CD4-positive, alpha-beta T cell treated with Interleukin-4 for 4 hours (primary cell): Measurements from ENCODE around the gene FAM90A1.
A peak's percentile ranks its signal among the peaks of the same experiment; 100 is the strongest.
"Not testable (repeated sequence)": the region's sequence is repeated elsewhere in the genome, so short reads cannot be mapped to it uniquely, and the experiment has no call there.

Experiments
- DNase-seq: peaks from one replicate; pipeline ENCODE4 v3.0.0-alpha.2; 2020

Gene FAM90A1, protein sequence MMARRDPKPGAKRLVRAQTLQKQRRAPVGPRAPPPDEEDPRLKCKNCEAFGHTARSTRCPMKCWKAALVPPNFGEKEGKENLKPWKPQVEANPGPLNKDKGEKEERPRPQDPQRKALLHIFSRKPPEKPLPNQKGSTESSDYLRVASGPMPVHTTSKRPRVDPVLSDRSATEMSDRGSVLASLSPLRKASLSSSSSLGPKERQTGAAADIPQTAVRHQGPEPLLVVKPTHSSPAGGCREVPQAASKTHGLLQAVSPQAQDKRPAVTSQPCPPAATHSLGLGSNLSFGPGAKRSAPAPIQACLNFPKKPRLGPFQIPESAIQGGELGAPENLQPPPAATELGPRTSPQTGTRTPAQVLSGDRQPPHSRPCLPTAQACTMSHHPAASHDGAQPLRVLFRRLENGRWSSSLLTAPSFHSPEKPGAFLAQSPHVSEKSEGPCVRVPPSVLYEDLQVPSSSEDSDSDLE

DNA sequence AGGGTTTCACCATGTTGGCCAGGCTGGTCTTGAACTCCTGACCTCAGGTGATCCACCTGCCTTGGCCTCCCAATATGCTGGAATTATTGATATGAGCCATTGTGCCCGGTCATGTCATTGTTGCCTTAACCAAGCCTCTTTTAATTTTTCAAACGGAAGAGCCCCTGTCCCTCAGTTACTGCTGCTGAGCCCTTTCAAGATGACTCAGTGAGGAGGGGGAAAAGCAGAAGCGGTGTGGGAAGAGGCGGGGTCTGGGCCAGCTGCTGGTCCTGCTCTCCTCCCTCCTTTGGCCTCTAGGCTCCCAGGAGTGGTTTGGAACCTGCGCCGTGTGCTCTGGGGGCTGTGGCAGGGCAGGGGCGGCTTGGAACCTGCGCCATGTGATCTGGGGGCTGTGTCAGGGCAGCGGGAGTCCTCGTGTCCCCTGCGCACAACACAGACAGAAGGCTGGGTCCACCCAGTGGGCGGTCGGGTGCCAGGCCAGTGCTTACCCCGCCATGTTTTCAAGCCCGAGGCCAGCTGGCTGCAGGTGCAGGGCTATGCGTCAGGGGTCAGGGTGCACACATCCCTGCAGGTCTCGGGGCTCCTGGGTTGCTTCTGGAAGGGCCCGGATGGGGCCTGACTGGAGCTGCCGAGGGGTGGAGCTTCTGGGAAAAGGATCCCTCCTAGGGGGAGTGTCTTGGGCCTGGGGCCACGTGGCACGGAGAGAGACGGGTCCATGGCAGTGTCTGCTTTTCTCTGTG, at the start of gene FAM90A1:
Gene FAM90A1 (minus strand): TSS at position 627 of the 740 bp plus-strand sequence. CDS start 2,786 bp downstream, outside the sequence.
- DNase-seq, result peak; percentile 1

- DNase-seq, result not testable (repeated sequence)
Measured at GRCh38 chr12:8276397-8276796, 49.0 kb upstream of the FAM90A1 start.

DNA sequence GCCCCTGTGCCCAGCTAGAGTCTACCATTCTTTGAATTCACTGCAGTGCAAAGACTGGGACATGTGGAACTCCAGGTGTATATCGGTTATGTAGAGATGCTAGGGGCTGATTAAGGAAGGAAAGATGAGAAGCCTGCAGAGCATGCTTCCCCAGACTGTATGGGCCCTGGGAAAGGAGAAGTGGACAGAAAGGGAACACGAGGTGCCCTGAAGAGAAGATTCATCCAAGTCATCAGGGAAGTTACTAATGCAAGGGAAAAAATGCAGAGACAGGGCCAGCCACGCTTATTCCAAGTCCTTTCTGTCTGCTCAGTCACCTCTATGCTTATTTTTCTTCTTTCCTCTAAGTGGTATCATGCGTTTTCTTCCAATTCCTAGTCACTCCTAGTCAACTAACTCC, 39.3 kb upstream of the FAM90A1 start:
- not testable (repeated sequence) for DNase-seq

- not testable (repeated sequence) for DNase-seq
Measured at GRCh38 chr12:8264236-8264635, 36.8 kb upstream of the FAM90A1 start.

DNA sequence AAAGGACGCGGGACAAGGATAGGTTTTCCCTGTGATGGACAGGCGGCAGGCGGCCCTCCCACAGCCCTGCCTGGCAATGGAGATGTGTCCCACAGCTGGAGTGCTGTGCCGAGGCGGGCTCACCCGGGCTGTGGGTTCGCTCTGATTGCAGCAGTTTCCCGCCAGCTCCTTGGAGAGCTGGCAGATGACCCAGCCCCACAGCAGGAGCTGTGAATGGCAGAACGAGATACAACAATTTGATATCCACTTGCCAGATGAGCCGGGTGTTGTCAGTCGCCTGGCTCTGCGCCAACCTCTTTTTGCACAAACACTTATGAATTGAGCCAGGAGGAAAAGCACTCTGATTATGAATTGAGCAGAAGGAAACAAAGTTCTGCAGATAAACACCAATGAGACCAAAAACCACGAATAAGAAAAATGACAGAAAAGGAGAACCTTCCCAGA, 33.7 kb upstream of the FAM90A1 start:
- DNase-seq, result not testable (repeated sequence)

DNA sequence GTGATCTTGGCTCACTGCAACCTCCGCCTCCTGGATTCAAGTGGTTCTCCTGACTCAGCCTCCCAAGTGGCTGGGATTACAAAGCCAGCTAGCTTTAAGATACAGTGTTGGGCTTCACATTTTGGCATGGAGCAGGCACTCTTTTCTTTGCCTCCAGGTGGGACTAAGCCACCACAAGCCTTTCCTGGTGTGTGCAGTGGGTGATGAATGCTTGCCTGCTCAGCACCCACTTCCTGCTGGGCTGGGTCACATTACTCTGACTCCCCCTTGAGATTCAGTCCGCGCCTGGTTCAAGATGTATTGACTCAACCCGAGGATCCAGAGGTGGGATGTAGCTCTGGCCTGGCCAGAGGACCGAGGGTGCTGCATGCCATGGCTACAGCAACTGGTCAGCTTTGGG, 28.9 kb upstream of the FAM90A1 start:
- DNase-seq, result not testable (repeated sequence)

DNA sequence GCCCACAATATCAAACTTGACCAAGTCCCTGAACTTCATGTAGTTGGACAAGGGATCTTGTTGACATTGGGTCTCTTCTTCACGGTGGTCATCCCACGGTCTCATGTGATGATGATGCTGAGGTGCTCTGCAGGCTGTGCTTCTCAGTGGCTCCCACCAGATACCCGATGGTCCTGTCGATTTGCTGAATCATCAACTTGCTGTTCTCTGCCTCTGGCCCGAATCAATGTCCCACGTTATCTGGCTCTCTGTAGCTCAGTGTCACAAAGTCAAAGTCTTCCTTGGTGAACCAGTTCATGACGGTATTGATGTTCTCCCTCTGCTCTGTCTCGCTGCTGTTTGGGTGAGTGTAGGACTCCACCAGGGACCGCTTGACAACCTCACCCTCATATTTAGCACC, 27.3 kb upstream of the FAM90A1 start:
- DNase-seq, result not testable (repeated sequence)

DNA sequence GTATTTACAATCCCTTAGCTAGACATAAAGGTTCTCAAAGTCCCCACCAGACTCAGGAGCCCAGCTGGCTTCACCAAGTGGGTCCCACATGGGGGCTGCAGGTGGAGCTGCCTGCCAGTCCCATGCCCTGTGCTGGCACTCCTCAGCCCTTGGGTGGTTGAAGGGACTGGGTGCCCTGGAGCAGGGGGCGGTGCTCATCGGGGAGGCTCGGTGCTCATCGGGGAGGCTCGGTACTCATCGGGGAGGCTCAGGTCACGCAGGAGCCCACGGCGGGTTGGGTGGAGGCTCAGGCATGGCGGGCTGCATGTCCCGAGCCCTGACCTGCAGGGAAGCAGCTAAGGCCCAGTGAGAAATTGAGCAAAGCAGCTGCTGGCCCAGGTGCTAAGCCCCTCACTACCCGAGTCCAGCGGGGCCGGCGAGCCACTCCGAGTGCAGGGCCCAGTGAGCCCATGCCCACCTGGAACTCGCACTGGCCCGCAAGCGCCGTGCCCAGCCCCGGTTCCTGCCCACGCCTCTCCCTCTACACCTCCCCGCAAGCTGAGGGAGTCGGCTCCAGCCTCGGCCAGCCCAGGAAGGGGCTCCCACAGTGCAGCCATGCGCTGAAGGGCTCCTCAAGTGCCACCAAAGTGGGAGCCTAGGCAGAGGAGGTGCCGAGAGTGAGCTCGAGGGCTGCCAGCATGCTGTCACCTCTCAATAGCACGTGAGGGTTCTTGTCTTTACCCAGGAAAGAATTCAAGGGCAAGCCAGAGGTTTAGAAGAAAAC, 24.8 kb upstream of the FAM90A1 start:
- not testable (repeated sequence) for DNase-seq

DNA sequence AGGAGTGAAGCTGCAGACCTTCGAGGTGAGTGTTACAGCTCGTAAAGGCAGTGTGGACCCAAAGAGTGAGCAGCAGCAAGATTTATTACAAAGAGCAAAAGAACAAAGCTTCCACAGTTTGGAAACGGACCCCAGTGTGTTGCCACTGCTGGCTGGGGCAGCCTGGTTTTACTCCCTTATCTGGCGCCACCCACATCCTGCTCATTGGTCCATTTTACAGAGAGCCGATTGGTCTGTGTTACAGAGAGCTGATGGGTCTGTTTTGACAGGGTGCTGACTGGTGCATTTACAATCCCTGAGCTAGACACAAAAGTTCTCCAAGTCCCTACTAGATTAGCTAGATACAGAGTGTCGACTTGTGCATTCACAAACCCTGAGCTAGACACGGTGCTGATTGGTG, 24.2 kb upstream of the FAM90A1 start:
- not testable (repeated sequence) for DNase-seq

DNA sequence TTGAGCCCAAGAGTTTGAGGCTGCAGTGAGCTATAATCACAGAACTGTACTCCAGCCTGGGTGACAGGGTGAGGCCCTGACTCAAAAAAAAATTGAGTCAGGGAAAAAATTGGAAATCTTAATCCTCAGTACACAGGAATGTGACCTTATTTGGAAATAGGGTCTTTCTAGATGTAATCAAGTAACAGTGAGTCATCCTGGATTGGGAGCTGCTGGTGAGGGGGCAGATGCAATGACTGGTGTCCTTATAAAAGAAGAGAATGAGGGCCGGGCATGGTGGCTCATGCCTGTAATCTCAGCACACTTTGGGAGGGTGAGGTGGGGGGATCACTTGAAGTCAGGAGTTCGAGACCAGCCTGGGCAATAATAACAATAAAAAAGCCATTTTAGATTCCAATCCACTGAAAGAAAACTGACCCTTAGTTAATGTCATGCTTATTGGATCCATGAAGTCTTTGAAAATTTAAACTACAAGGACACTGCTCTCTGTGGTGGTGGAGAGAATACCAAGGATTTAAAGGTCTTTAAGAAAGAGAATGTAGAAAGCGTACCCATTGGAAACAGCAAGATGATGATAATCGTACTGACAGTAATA, 19.6 kb upstream of the FAM90A1 start:
- not testable (repeated sequence) for DNase-seq

- not testable (repeated sequence) for DNase-seq
Measured at GRCh38 chr12:8243682-8244161, 16.3 kb upstream of the FAM90A1 start.

GRCh38 chr12:8242880-8243681, 15.7 kb upstream of the FAM90A1 start:
- peak; percentile 97 for DNase-seq

DNA sequence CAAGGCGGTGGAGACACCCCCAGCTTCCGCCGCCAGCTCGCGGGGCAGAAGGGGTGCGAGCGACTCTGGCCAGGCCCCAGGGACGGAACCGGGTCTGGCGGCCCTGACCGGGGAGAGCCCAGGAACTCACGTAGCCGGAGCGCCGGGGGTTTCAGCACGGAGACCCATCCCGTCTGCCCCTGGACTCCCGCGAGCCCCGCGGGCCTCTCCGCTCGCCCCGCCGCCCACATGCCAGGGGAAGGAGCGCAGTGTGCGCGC, 15.1 kb upstream of the FAM90A1 start:
- DNase-seq, result not testable (repeated sequence)

GRCh38 chr12:8241917-8242621, 14.7 kb upstream of the FAM90A1 start:
- peak; percentile 11 for DNase-seq

DNA sequence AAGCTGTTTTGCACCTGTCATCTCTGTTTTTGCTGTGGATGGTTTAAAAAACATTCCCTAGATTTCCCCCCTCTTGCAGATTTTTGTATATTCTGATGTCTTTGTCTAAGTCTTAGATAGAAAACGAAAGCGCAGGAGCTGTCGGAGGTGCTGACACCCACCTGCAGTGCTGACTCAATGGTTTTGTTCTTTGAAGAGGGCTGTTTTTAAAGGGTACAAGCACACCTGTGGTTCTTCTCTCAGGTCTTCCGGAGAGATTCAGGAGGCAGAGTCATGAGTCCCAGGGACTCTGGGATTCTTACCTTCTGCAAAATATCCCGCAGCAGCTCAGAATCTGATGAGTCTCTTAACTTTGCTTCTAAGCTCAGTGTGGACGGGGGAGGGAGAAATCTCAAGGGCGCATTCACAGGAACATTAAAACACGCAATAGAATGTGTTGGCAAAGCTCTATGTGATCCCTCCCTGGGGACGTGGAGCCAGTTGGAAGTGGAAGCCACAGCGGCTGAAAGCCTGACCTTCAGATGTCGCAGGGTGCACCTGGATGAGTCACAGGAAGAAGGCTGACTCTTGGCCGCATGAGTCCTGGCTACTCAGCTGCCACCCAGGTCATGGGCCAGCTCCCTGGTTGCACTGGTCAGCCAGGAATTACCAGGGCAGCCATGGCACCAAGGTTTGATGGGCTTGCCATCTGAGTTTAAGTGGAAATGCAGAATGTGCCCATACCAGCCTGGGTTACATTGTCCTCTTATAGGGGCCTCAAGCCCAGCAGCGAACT, 13.1 kb upstream of the FAM90A1 start:
- not testable (repeated sequence) for DNase-seq

DNA sequence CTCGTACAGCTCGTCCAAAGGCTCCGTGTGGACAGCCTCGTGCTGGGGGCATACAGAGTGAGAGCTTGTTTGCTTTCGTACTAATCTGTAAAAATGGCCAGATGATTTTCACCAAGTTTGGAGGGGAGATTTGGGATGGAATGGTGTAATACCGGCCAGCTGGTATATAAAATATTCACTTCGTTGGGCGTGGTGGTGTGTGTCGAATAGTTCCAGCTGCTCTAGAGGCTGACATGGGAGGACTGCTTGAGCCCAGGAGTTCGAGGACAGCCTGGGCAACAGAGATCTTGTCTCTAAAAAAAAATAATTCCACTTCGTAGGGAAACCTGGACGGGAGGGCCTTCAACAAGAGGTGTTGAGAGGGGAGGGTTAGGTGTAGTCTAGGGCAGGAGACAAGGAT, 9.6 kb upstream of the FAM90A1 start:
- DNase-seq, result not testable (repeated sequence)

DNA sequence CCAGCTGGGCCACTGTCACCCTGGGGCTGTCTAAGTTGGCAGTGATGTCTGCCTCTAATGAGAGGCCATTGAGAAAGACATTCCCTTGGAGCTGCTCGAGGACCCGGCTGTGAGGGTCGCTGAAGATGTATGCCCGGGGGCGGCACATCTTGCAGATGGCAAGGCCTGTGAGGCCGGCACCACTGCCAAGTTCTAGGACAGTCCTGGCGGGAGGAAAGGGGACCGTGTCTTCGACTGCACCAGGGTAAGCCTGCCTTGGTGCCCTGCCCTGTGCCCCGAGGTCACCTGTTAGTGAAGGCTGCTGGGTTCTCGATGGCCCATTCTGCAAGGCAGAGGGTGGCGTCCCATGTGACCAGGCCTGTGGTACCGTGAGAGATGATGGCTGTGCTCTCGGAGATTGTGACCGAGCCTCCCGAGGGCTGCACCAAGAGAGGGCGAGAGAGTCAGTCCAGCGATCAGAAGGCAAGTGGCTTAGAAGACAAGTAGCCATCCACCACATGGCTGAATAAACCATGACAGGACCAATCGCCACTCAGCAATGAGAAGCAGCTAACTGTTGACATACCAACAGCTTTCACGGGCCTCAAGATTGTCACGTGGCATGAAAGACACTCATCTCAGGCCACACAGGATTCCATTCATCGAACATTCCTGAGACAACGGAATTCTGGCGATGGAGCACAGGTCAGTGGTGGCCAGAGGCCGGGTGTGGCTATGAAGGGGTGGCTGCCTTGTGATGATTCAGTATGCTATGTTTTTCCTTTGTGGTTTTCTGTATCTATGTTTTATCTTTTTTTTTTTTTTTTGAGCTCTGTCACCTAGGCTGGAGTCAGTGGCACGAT, 8.1 kb upstream of the FAM90A1 start:
- not testable (repeated sequence) for DNase-seq

GRCh38 chr12:8234746-8235145, 7.3 kb upstream of the FAM90A1 start:
- not testable (repeated sequence) for DNase-seq

DNA sequence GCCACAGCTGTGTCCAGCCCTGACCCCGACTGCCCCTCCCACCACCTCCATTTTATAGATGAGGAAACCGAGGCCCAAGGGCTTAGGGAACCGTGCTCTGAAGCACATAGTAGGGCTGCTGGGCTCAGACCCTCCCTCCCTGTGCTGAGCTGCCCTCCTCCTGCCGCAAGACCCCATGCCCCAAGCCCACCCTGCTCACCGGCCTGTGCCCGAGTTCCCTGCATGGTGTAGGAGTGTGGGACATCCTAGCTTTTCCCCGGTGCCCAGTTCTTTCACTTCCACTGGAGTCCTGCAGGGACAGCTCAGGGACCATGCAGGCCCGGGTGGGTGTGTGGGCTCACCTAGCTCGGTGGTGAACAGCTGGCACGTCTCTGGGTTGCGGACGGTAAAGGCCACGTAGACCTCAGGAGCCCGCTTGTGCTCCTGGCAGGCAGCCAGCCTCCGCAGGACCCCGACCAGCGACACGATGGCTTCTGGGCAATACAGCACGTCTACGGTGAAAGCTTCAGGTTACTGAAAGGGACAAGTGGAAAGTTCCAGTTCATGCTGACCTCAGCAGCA, 6.6 kb upstream of the FAM90A1 start:
- DNase-seq, result not testable (repeated sequence)
